GM19238 (cell line): ENCODE measurements around the gene CLCN6.

ENCODE experiments used
- DNase-seq: peaks from one replicate; pipeline ENCODE4 v3.0.0; 2011; ENCODE audit warnings: low spot score; ENCODE audit not compliant: insufficient read length

Gene CLCN6

DNA sequence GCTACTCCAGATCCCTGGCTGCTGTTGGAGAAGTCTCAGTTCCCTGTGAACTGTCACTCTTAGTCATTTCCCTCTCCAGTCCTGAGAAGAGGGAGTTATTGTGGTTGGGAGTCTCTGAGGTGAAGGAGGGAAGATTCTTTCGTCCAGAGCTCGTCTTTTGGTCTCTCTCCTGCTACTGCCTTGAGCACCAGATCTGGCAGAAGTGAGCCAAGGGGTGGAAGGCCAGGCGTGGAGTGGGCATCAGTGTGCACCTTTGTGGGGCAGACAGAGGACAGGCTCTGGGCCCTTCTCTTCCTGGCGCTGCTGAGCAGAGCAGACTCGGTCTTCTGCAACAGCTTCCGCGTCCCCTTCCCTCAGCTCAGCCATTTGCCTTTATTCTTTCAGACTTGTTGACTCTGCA, 19.1 kb downstream of the CLCN6 start:
- DNase-seq: no peak

DNA sequence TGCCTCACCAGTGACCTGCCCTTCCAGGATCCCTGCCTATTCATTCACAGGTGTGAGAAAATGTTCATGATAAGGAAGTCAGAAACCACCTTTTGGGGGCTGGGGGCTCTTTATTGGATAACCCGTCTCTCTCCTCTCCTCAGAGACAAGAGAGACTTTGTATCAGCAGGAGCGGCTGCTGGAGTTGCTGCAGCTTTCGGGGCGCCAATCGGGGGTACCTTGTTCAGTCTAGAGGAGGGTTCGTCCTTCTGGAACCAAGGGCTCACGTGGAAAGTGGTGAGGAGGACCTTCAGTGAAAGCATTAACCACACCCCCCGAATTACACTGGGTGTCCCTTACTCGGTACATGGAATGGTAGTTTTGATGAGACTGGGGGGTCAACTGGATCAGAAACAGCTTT, 21.0 kb downstream of the CLCN6 start:
- DNase-seq: no peak

DNA sequence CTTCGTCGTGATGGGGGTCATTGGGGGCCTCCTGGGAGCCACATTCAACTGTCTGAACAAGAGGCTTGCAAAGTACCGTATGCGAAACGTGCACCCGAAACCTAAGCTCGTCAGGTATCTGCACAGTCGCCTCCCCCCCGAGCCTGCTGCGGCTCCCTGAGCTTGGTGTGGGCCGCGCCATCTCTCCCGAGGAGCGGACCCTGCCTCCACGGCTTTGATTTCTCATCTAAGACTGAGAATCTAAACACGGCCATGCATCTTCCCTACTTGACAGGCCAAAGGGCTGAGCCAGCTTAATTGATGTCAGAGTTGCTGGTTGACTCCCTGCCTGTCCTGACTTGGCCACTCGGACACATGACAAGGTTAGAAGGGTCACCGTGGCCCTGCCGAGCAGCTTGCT, 22.5 kb downstream of the CLCN6 start:
- DNase-seq: no peak

DNA sequence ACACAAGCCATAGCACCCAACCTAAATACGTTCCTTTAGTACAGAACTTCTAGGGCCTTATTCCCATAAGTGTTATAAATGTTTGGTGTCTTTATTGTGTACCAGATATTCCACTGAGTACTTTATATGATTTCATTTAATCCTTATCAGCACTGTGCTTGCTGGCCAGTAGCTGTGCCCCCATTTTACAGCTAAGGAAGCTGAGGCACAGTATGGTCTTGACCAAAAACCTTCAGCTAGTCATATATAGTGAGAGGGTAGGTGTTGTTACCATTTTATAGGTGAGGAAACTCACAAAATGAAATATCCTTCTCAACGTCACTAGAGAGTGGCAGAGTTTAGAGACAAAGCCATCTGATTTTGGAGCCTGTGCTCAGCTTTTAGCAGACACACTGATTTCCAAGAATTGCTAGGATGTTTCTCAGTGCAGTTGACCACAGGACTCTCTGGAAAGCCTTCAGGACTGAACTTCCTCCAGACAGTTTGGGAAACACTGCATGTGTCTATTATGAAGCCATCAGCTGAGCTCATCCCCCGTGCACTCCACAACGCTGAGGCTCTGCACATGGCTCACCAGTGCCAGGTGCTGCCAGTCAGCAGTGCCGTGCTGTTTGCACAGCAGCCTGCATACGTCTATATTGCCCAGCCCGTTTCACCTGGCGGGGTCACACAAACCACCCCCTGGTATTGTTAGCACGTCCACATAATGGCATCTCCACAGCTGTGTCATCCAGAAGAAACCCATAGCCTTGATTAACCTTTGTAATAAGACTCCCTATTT, 26.1 kb downstream of the CLCN6 start:
- no peak for DNase-seq

DNA sequence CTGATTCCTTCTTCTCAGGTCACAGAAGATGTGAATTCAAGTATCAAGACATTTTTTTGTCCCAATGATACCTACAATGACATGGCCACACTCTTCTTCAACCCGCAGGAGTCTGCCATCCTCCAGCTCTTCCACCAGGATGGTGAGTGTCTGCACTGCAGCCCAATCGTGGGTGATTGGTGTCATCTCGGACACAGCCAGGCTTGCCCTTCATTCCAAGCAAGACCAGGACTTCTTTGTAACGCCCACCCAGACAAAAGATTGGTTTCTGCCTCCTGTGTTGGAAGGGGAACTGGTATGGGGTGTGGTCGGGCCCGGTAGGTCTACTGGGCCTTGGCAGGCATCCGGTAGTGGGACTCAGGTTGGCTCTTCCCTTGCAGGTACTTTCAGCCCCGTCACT, 27.5 kb downstream of the CLCN6 start:
- DNase-seq: no peak

DNA sequence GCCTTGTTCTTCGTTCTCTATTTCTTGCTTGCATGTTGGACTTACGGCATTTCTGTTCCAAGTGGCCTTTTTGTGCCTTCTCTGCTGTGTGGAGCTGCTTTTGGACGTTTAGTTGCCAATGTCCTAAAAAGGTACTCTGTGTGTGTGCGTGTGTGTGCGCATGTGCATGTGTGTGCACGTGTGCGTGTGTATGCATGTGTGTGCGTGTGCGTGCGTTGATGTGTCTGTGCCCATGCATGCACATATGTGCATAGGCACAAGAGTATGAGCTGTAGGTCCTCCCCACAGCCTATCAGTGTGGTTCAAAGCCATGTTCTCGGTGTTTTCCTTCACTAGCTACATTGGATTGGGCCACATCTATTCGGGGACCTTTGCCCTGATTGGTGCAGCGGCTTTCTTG, 27.9 kb downstream of the CLCN6 start:
- no peak for DNase-seq

DNA sequence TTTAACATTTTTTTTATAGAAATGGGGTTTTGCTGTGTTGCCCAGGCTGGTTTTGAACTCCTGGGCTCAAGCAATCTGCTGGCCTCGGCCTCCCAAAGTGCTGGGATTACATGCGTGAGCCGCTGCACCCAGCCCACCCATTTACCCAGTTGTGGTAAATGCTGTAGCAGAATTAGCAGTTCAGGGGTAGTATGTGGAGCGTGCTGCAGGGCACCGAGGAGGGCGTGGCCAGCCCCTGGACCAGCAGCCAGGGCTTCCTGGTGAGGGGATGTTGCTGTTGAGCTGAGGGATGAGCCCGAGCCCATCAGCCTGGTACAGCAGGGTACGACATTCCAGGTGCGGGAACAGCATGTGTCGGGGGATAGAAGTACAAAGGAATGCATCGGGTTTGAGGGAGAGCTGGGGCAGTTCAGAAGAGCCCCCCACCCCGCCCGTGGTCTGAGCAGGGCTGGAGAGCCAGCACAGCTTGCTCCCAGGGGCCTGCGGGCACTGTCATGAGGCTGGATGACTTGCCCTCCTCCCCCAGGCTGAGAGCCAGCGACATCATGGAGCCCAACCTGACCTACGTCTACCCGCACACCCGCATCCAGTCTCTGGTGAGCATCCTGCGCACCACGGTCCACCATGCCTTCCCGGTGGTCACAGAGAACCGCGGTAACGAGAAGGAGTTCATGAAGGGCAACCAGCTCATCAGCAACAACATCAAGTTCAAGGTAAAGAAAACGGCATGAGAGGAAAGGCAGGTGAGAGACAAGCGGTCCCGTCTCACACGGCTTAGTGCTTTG, 29.6 kb downstream of the CLCN6 start:
- no peak for DNase-seq

DNA sequence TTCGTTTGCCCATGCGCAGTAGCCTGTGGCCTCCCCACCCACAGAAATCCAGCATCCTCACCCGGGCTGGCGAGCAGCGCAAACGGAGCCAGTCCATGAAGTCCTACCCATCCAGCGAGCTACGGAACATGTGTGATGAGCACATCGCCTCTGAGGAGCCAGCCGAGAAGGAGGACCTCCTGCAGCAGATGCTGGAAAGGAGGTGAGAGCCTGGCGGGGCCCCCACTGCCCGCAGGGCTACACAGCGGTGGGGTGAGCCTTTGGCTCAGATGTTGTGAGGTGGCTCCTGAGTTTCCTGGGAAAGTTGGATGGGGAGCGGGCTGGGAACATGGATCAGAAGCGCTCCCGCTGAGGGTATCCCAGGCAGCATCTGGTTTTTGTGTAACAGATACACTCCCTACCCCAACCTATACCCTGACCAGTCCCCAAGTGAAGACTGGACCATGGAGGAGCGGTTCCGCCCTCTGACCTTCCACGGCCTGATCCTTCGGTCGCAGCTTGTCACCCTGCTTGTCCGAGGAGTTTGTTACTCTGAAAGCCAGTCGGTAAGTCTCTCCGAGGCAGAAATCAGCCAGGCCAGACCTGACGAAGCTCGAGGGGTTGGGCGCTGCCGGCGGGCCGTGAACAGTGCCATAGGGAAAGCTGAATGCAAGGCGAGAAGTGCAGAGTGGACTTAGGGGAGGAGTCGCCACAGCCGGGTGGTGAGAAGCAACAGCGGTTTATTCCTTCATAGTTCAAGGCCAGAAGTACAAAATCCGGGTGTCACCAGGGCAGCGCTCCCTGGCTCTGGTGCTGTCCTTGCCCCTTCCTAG, 31.2 kb downstream of the CLCN6 start:
- DNase-seq: no peak

DNA sequence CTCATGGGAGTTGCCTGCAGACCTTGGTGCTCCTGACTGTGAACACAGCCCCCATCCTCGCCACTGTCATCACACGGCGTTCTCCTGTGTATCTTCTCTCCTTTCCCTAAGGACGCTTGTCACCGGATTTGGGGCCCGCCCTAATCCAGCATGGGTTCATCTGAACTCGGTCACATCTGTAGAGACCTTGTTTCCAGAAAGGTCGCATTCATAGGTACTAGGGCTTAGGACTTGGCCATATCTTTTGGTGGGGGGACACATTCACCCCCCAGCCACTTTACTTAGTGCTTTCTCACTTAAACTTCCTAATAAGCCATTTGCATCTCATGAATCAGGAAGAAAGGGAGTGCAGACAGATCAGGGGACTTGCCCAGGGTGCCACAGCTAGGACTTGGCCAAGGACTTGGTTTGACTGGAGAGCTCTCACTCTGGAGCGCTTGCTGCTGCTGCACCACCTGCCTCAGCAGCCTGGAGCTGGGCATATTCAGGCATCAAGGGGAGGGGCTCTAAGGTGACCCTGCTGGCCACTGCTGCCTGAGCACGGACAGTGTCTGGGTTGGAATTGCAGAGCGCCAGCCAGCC, 31.9 kb downstream of the CLCN6 start:
- DNase-seq: no peak

DNA sequence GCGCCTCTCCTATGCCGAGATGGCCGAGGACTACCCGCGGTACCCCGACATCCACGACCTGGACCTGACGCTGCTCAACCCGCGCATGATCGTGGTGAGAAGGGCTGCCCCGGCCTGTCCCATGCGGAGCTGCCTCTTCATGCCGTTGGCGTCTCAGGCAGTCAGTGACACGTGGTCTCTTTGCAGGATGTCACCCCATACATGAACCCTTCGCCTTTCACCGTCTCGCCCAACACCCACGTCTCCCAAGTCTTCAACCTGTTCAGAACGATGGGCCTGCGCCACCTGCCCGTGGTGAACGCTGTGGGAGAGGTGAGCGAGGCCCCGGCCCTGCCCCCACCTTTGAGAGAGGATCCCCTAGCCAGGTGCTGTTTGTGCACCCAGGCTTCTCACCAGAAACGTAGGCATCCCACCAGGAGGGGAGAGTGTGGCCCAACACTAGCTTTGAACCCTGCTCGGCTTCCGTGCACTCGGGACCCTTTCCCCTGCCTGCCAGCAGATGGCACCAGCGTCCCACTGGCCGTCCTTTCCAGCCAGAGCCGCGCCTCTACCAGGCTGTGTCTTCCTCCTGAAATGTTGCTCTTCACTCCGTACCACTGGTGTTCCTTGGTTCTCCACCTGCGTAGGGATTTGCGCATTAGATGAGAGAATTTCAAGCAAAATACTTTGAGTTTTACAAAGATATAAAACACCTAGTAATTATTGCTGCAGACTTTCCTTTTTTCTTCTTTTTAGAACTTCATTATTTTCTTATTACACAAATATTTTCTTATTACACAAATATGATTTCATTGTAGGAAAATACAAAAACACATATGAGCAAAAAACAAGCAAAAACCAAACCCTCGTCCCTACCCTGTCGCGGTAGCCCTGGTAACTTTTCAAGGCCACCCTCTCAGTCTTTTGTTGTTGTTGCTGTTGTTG, 32.6 kb downstream of the CLCN6 start:
- DNase-seq: peak; percentile 85

DNA sequence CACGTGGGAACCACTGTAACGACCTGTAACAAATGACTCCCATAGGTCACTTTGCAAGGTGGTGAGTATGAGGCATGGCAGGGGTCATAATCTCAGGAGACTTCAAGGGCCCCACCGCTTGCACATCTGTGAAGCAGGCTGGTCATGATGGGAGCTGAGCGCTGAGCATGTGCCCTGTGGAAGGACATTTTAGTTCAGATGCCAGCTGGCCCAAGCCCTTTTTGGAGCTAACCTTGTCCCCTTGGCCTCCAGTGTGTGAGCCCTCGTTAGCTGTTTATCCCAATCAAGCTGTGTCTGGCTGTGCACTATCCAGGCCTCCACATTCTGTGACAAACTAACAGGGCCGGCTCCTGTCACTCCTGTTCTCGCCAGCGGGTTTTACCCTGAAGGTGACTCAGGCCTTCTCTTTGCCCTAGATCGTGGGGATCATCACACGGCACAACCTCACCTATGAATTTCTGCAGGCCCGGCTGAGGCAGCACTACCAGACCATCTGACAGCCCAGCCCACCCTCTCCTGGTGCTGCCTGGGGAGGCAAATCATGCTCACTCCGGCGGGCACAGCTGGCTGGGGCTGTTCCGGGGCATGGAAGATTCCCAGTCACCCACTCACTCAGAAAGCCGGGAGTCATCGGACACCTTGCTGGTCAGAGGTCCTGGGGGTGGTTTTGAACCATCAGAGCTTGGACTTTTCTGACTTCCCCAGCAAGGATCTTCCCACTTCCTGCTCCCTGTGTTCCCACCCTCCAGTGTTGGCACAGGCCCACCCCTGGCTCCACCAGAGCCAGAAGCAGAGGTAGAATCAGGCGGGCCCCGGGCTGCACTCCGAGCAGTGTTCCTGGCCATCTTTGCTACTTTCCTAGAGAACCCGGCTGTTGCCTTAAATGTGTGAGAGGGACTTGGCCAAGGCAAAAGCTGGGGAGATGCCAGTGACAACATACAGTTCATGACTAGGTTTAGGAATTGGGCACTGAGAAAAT, 34.0 kb downstream of the CLCN6 start:
- DNase-seq: no peak

DNA sequence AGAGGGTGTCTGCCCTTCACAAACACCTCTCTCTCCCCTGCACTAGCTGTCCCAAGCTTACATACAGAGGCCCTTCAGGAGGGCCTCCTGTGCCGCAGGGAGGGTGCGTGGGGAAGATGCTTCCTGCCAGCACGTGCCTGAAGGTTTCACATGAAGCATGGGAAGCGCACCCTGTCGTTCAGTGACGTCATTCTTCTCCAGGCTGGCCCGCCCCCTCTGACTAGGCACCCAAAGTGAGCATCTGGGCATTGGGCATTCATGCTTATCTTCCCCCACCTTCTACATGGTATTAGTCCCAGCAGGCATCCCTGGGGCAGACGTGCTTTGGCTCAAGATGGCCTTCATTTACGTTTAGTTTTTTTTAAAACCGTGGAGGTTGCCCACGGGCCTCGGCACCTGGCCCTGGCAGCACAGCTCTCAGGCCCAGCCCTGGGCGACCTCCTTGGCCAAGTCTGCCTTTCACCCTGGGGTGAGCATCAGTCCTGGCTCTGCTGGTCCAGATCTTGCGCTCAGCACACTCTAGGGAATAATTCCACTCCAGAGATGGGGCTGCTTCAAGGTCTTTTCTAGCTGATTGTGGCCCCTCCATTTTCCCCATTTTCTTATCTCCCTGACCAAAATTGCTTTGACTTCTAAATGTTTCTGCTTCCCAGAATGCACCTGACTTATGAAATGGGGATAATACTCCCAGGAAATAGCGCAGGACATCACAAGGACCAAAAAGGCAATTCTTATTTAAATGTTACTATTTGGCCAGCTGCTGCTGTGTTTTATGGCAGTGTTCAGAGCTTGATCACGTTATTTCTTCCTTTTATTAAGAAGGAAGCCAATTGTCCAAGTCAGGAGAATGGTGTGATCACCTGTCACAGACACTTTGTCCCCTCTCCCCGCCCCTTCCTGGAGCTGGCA, 35.5 kb downstream of the CLCN6 start:
- DNase-seq: no peak

DNA sequence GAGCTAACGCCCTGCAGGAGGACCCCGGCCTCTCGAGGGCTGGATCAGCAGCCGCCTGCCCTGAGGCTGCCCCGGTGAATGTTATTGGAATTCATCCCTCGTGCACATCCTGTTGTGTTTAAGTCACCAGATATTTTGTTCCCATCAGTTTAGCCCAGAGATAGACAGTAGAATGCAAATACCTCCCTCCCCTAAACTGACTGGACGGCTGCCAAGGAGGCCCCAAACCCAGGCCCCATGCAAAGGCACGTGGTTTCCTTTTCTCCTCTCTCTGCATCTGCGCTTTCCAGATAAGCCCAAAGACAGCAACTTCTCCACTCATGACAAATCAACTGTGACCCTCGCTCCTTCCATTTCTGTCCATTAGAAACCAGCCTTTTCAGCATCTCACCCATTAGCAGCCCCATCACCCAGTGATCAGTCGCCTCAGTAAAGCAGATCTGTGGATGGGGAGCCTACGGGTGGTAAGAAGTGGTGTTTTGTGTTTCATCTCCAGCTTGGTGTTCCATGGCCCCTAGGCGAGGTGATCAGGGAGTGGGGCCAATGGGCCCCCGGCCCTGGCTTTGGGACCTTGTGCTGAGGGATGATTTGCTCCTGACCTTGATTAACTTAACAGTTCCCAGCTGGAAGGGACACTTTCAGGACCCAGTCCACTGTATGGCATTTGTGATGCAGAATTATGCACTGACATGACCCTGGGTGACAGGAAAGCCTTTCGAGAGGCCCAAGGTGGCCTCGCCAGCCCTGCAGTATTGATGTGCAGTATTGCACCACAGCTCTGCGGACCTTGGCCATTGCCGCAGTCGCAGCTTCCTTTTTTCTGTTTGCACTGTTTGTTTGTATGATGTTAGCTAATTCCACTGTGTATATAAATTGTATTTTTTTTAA, 36.4 kb downstream of the CLCN6 start:
- DNase-seq: peak; percentile 52

DNA sequence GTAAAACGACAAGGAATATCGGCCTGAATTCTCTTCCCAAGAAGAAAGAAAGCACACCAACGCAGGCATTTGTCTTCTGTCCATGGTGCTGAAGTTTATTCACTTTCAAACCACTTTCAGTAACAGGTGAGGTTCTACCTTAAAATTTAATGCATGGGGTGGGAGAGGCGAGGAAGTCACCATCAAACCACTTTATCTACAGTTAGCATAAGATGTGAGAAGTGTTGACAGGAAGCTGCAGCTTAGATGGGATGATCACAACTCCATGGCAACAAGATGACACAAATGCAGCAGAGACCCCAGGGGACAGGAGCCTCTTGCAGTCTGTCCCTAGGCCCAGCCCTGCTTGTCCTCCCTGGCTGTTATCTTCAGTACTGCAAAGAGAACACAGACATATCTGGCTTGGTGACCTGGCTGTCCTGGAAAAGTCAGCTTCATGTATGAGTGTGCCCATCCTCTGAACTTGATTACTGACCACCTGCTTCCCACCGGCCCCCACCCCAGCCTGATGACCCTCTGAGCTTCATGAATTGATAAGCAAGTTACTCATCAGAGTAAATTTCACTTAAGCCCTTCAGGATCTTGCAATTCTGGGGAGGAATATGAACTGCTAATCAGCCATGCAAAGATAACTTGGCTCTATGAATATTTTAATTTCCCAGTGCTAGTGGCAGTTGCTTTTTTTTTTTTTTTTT, 39.8 kb downstream of the CLCN6 start:
- DNase-seq: no peak

DNA sequence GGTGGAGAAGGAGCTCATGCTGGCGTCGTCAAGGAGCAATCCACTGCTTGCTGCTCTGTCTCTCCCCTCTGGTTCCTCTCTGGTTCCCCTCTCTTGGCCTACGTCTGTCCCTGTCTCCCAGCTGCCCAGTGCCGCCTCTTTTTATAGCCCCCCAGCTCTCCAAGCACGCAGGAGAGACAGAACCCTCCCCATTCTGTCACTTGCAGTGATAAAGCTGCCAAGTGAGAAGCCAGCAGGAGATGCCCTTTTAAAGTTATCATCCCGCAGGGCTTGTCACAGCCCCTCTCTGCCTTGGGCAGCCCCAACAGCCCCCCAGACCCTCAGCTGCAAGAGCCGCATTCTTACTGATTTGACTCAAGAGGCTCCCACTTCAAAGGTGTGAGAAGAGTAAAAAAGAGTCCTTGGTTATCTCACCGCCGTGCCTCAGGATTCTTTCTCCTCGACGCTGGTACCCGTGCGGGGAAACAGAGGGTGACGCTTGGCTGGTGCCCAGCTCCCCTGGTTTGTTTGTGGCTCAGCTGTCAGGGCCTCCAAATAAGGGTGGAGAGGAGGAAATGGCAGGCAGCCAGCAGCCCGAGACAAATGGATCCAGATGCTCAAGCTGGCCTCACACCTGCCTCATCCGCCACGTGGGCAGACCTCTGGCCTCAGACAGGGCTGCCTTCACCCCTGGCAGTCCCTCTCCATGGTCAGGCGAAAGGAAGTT, 41.8 kb downstream of the CLCN6 start, which contains the start of gene NPPA:
TSS of gene NPPA (minus strand) at position 117 of the 706 bp plus-strand sequence. CDS start at position 18, 99 bp downstream.
- DNase-seq: no peak

DNA sequence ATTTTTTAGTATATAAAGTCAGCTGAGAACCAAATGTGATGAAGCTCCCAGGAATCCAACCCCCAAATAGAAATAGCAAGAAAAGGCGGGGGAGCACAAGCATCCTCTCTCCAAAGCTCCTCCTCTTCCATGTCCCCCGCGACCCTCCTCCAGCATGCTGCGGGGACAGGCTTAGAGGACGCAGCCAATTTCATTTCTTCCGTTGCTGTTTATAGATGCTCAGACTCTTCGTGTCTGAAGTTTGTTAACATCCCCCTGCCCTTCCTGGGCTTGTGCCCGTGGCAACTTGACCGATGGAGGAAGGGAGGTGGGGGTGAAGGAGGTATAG, 42.3 kb downstream of the CLCN6 start:
- no peak for DNase-seq
